GM19397 (cell line): ENCODE results near the gene KCNJ11.

ENCODE experiments used
- ATAC-seq: cut with Tn5 transposase; IDR thresholded peaks from one replicate; pipeline ENCODE4 v1.9.1; 2021; ENCODE audit warnings: mild to moderate bottlenecking, moderate library complexity; ENCODE audit not compliant: unreplicated experiment

The KCNJ11 gene

DNA sequence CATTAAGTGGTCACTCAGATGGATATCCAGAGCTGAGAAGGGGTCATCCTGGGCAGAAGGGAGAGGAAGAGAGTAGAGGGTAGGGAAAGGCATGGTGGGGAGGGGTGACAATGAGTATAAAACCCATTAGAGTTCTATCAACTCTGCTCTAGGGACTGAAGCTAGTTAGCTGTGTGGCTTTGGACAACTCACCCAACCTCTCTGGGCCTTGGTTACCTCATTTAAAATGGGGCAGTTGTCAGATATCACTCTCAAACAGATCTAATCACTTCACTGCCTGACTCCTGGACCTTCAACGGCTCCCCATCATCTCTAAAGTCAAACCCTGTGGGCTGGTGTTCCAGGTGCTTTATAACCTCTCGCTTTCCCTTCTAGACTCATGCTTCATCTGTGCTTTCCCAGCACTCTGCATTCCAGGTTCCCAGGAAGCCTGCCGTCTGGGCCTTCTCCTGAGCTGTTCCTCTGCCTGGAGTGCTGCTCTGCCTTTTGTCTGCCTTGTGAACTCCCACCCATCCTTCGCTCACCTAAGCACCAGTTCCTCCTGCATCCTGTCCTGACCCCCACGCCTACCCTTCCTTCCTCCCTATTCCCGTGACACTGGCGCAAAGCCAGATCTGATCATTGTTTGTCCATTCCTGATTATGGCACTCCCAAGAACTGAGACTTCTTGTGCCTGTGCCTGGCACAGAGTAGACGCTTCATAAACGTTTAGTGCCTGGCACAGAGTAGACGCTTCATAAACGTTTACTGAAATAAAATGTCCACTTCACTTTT is 22.3 kb upstream of the KCNJ11 start:
- ATAC-seq: no peak

DNA sequence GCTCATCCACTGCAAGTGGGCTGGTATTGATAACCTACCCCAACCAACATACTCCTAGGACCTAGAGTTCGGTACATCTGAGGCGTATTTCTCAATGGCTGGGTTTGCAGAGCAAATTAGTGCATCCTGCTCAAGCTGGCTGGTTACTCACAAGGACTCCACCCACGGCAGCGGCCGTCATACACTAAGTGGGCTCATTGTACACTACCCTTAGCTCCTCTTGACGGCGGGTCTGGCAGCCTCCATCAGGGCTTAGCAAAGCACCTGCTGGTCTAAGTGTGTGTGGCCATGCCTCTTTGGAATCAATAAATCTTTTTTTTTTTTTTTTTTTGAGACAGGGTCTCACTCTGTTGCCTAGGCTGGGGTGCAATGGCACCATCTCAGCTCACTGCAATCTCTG is 20.2 kb upstream of the KCNJ11 start:
- no peak for ATAC-seq

DNA sequence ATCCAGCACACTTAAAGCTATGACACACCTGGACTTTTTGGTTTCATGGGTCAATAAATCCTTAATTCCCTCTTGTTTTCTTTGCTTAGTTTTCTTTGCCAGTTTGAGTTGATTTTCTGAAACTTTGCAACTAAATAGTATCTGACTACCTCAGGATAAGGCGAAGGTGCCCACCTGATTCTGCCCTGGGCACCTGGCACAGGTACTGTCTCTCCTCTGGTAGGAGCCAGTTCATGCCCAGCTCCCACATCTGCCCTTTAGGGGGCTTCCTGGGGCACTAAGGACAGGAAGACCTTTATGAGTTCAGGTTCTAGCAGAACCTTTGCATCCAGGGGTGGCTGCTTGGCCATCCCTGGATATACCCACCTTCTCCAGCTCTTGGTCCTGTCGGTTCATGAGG is 19.6 kb upstream of the KCNJ11 start:
- no peak for ATAC-seq

DNA sequence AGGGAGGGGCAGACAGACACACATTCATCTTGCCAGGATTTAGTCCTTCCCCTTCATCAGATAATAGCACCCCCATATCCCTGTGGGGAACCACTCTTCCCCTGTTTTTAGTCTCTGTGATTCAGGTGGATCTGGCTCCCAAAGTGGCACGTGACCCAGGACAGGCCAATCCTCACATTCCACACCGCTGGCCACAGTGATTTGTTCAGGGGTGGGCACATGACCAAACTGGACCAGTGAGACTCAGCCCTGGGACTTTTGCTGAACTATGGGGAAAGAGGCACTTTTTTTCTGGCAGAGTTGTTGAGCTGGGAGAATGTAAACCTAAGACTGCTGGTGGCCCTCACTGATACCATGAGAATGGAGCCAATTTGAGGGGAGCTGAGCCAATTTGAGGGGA is 19.1 kb upstream of the KCNJ11 start:
- ATAC-seq: no peak

DNA sequence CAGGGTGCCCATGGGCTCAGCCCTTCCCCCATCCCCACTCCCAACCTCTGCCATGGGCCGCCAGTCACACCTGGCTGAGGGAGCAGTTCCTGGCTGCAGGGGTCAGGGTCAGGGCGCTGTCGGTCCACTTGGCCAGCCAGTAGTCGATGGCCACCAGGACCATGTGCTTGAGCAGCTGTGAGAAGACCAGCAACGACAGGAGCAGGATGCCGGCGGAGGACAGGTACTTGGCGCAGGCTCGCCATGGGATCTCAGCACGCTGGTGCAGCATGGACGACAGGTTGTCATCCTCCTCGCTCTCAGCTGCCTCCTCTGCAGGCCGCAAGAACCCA is 18.3 kb upstream of the KCNJ11 start:
- ATAC-seq: no peak

DNA sequence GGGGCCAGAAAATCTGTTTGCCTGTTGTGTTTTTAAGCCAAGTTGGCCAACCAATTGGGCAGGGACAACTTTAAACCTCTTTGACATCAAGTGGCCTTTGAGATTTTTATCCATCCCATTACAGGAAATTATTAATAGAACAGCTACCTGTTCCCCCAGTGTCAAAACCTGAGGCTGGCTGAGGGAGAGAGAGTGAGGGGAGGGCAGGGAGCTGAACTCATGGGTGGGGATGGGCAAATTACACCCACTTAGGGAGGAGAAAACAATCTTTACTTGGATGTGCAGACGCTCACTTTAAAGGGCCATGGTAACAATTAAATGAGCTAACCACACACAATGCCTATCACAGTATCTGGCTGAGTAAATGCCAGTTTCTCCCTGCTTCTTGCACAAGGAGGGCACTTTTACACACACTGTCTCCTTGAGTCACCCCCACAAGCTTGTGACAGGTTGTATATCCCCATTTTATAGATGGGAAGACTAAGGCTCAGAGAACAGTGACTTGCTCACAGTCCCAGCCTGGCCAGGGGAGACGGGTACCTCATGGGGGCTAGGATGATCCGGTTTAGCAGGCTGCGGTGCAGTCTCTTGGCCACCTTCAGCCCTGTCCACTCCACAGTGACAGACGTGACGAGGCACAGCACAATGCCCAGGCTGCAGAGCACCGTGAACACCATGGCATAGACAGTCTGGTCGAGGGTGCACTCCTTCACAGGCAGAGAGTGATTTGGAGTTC is 17.8 kb upstream of the KCNJ11 start:
- no peak for ATAC-seq

DNA sequence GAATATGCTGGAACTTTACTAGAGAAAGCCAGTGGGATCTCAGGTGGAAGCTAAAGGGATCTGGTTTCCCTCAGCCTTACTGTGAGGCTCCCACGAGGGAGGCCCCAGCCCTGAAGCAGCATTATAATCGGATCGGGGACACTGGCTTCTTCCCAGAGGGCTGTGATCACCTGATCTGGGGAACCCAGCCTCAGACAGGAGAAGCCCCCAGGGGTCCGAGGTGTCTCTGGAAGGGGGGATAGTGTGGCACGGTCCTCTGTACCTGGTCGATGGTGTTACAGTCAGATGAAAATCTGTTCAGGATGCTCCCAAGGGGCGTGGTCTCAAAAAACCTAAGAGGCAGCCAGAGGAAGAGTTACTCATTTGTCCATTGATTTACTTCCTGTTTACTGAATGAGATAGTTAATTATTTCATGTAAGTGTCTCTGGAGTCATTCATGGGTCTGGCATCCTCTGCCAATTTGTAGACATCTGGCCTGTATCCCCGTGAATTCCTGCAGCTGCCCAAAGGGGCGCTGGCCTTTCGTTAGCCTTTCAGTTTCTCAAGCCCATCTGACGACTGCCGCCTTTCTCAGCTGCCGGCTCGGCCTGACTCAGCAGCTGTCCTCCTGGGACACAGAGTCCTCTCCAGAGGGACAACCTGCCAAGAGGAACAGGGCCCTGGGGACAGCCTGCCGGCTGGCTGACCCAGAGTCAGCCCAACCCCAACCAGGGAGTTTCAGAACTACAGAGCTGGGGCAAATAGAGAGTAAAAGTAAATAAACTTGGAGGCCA is 17.0 kb upstream of the KCNJ11 start:
- peak; percentile 50 for ATAC-seq

DNA sequence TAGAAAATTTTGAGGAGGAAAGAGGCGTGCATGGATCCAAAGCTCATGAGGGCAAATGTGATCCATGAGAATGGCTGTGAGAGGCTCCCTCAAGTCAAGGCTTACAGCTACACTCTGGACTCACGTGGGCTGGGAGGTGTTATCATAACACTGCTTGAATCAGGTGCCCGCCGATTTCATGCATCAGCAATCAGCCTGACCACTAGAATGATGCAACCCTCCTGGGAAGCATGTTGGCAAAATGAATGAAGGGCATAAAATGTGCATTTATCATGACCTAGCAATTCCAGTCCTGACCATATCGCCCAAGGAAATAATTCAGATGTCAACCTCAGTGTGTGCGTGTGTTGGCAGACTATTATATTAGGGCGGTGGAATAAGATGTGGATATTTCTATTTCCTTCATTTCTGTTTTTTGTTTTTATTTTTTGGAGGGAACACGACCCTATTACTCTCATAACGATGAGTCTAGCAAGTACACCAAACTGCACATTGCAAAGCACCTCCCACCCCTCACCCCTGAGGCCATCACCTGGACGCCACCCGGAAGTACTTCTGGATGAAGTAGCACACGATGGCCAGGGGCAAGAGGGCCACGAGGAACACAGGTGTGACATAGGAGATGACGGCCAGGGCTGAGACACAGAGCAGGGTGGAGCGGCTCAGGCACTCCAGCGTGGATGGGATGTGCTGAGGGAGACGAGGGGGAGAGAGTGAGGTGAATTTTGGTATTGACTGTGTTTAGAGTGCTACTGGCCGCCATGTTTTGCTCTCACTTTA is 15.7 kb upstream of the KCNJ11 start:
- no peak for ATAC-seq

DNA sequence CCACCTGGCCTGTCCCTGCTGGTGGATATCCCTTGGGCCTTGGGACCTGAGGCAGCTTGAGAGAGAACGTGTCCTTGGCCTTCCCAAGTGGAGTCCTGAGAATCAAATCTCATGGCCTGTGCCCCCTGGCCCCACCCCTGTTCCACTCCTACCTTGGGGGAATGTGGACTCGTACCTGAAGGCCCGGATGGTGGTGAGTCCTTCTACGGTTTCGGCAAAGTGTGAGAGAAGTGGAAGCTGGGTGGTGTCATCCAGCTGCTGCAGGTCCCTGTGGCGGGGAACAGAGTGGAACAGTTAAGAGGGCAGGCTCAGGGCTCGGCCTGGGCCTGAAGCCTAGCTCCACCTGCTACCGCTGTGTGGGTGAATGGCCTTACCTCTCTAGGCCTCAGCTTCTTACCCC is 14.0 kb upstream of the KCNJ11 start:
- no peak for ATAC-seq

DNA sequence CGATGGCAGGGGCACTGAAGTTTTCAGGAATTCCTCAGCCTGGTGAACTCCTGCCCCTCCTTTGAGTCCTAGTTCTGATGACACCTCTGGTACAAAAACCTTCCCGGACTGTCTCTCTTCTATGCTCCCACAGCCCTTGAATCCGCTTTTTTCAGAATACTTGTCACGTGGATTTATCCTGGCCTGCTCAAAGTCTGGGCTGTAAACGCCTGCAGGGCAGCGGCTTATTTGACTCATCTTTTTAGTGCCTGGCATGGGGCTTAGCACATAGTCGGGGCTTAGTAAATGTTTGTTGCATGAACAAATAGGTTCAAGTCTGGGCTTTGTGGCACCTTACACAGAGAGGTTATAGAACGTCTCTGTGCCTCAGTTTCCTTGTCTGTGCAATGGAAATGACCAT is 13.4 kb upstream of the KCNJ11 start:
- ATAC-seq: no peak

DNA sequence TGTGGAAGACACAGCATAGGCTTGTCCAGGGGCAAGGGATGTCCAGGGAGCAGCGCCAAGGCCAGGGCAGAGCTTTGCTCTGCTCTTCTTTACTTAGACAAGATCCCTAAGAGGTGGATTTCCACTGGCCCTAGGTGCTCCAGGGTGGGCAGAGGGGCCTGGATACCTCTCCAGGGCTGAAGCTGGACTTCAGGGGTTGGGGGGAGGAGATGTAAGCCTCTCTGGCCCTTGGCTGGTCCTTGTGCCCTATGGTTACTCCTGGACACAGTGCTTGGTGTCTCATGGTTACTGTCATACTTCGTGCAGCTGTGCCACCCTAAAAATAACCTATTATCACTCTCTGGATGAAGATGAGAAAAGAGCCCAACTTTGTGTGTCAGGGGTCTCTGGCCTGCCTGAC is 12.9 kb upstream of the KCNJ11 start:
- no peak for ATAC-seq

DNA sequence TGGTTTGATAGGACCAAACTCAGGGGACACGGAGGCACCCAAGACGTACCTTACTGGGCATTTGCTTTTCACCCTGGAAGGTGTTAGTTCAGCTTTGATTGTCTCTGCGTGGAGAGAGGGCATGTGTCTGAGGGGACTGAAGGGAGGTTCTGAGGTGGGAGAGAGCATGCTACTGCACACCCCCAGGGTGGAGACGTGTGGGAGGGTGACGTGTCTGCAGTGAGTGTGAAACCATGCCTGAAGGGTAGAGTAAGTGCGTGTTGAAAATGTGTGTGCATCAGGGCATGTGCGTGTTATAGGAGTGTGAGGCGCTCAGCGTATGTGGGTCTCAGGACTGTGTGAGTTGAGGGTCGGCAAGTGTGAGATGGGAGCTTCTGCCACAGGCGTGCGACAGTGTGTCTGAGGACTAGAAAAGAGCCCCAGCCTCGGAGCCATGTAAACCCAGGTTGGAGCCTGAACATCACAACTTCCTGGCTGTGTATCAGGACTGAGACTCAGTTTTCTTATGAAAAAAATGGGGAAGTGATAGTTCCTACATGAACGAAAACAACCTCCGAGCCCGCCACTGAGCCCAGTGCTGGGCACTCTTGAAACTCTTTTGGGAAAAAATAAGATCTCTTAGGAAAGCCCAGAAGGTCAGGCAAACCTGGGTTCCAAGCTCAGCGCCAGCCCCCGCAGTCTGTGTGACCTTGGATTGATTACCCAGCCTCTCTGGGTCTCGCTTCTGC is 11.8 kb upstream of the KCNJ11 start:
- ATAC-seq: no peak

DNA sequence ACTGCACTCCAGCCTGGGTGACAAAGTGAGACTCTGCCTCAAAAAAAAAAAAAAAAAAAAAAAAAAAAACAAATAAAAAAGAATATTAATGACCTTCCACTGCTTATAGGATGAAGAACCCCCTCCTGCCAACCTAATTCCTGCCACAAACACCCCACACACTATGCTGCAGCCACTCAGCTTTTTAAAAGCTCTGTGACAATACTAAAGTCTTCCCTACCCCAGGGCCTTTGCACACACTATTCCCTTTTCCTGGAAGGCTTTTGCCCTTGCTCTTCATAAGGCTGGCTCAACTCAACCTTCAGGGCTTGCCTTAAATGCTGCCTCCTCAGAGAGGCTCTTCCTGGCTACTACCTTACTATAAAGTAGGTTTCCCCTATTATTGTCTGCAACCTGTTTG is 10.8 kb upstream of the KCNJ11 start:
- ATAC-seq: no peak

DNA sequence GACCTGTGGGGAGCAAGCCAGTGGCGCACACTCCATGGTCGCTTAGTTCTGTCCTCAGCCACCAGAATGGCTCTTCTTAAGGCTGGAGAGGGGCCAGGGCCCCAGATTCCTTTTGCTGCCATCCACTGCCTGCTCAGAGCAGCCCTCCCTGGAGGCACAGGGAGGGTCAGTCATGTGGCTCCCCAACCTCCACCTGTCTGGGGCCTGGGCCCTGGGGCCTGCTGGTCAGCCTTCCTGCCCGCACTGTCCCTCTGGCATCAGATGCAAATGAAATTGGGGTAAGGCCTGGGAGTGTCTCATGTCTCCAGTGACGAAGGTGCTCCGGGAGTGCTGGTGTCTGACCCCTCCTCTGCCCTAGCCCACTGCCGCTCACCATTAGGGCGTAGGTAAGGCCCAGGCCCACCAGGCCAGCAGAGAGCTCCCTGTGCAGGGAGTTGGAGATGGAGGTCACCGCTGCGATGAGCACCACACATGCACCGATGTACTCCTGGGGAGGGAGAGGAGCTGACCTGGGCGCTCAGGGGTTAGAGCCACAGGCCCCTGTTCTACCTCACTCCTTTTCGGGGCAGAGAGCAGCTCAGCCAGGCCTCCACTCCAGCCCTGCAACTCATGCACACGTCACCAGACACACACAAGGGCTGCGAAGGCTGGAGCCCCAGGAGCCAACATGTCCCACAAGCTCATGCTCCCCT is 9.0 kb upstream of the KCNJ11 start:
- no peak for ATAC-seq

DNA sequence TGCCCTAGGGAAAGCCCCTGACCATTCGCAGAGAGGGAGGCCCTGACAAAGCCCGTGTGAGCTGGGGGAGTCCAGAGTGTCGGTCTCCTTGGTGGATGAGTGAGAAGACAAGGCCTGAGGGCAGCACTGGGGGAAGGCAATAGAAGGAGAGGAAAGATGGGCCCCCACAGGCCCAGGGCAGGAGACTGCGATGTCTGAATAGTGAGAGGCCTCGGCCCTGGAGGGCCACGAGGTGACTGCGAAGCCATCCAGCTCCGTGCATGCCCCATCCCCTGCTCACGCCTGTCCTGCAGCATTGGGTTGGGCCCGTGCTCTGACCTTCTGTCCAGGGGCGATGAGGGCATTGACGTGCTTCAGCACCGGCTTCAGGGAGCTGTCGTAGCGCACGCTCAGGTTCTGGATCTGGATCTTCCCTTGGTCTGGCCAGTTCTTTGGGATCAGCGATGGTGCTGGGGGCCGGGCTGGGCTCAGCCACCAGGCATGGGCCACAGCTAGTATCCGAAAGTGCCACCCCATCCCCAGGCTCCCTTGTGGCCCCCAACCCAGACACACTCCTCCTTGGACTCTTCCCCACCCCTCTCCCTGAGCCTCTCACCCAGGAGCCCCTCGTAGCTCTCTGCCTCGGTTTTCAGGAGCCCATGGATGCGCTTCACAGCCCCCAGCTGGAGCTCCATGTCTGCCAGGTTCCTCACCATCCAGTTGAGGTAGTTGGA is 8.3 kb upstream of the KCNJ11 start:
- ATAC-seq: no peak

DNA sequence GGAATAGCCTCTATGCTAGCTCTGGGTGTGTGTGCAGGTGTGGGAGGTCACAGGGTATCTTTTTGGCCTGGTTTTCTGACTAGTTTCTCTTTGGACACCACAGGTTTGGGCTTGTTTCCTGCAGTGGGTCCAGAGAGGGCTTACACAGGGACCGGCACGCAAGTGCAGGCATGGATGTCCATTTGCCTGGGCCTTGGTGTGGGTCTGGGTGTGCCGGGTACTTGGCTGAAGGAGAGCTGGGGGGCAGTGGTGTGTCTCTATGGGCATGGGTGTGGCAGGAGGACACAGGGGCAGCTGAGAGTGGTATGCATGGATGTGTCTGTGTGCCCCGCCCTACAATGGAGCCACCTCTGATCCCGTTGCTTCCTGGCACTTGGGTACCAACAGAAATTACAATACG is 7.5 kb upstream of the KCNJ11 start:
- ATAC-seq: no peak

DNA sequence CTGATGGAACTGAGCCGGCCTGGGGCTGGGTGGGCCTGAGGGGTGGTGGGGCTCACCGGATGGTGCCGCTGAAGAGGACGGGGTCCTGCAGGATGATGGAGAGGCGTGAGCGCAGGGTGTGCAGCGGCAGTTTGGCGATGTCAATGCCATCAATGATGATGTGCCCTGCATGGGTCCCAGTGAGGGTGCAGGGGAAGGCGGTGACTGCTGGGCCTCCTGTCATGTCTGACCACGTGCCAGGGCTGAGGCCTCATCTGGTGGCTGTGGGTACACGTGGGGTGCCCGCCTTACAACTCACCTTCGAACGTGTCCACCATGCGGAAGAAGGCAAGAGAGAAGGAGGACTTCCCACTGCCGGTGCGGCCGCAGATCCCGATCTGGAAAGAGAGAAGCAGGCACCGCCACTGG is 7.1 kb upstream of the KCNJ11 start:
- no peak for ATAC-seq

DNA sequence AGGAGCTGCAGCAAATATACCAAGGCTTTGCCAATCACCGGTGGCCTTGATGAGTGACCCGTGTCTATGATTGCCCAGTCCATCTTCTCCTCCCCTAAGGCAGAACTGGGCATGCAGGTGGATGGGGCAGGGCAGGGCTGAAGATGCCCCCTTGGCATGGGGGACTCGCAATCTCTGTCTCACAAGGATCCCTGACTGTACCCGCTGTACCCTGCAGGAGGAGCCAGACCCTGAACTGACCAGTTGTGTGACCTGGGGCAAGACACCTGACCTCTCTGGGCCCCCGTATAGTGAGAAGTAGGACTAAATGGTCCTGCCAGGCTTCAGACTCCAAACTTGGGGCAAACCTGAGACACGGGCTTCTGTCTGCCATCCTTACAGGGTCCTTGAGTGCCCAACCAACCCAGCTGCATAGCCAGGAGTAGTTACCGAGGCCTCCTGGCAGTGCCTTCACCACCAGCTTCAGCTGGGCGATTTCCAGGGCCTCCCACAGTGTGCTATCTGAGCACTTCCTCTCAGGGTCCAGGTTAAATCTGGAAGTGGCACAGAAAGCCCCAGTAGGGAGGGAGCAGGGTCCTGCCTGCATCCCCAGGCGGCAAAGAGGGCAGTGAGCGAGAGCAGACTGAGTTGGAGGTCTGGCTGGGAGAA is 6.4 kb upstream of the KCNJ11 start:
- ATAC-seq: no peak

DNA sequence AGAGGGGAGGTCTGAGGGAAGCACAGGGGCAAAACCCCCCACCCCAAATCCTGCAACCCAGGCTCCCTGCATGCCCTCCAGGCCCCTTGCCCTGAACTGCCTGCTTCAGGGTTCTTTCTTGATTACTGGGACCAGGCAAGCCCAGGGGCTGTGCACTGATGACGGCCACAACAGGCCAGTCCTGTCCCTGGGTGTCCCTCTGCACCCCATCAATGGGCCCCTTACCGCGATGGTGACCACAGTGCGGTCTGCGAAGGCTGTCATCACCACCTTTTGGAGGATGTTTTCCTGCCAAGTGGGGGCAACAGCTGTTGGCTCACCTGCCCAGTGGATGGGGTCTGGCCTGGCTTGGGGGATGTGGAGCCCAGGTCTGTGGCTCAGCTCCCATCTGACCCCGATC is 5.0 kb upstream of the KCNJ11 start:
- no peak for ATAC-seq
